ENCODE measurements around the gene PPP1R15A. TPM values are rescaled to one million over a fixed set of nuclear protein-coding genes. Genes with fewer than 3 reads are reported as not detected.
"Not testable (repeated sequence)": the region's sequence is repeated elsewhere in the genome, so short reads cannot be mapped to it uniquely, and the experiment has no call there.

PPP1R15A gene
- 21.6 and 36.4 TPM in 2 replicates for total RNA-seq

DNA sequence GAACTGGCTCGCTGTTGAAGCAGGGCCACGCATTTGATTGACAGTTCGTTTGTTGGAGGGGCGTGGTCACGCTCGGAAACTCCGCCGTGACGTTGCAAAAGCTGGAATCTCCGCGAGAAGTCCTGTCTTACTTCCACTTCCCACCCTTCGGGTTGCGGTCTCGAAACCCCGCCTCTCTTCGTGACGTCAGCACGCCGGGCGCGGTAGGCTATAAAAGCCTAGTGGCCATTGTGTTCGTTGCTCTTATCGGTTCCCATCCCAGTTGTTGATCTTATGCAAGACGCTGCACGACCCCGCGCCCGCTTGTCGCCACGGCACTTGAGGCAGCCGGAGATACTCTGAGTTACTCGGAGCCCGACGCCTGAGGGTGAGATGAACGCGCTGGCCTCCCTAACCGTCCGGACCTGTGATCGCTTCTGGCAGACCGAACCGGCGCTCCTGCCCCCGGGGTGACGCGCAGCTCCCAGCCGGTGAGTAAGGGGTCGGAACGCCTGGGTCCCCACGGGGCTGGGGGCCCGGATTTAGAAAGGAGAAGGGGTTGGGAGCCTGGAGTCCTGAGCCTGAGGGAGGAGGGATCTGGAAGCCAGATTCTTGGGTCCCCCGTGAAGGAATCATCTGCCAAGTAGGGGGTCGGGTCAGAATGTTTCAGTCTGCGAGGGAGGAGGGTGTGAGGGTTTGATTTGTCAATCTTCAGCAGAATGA lies at the start of gene PPP1R15A:
Gene PPP1R15A, plus strand, starts transcription at position 240 of the 702 bp plus-strand sequence. CDS start 813 bp downstream, outside the sequence.
- DNase-seq (ENCODE audit: low read depth in 2 of 2) = peak; percentile 97

DNA sequence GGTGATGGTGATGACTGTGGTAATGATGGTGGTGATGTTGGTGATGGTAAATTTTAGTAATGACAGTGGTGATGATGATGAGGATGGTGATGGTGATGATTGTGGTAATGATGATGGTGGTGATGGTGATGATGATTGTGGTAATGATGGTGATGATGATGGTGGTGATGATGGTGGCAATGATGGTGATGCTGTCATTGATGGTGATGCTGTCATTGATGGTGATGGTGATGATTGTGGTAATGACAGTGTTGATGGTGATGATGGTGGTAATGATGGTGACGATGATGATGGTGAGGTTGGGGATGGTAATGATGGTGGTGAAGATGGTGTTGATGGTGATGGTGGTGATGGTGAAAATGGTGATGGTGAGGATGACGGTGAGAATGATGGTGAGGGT lies 49.7 kb upstream of the PPP1R15A start:
- DNase-seq (ENCODE audit: low read depth in 2 of 2) = no peak

DNA sequence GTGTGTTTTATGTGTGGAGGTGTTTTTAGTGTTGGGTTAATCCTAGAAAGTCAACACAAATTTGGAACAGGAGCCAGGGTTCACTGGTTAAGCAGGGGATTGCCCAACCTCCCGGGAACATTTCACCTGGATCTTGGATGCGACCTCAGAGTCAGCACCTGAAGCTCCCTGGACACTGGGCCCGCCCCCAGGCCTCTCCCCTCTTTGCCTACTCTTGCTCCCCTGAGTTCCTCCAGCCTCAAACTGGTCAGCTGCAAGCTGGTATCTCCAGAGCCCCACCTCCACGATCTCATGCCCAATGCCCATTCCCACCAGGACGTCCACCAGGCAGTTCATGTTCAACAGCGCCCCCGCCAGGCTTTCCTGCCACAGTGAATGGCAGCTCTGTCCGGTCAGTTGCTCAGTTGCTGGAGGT lies 45.6 kb upstream of the PPP1R15A start:
- no peak for DNase-seq (ENCODE audit: low read depth in 2 of 2)

DNA sequence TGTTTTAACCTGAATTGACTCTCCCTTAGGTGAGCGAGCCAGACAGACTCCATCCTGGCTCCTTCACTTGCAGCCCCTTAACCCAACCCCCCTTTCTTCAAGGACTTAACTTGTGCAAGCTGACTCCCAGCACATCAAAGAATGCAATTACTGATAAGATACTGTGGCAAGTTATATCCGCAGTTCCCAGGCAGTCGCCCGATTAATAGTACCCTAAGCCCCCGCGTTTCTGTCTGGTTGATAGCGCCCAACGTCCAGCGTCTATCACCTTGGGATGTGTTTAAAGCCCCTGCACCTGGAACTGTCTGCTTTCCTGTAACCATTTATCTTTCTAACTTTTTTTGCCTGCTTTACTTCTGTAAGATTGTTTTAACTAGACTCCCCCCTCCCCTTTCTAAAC lies 42.1 kb upstream of the PPP1R15A start:
- no peak for DNase-seq (ENCODE audit: low read depth in 2 of 2)

DNA sequence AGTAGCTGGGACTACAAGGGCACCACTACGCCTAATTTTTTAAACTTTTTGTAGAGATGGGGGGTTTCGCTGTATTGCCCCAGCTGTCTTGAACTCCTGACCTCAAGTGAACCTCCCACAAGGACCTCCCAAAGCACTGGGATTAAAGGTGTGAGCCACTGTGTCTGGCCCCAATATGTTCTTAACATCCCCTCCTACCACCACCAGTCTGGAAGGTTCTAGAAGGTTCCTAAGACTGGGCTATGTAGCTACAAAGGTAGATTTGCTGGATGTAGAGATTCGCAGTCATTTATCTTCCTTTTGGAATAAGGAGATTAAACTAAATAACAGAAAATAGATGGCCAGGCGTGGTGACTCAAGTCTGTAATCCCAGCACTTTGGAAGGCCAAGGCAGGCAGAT lies 41.3 kb upstream of the PPP1R15A start:
- no peak for DNase-seq (ENCODE audit: low read depth in 2 of 2)

DNA sequence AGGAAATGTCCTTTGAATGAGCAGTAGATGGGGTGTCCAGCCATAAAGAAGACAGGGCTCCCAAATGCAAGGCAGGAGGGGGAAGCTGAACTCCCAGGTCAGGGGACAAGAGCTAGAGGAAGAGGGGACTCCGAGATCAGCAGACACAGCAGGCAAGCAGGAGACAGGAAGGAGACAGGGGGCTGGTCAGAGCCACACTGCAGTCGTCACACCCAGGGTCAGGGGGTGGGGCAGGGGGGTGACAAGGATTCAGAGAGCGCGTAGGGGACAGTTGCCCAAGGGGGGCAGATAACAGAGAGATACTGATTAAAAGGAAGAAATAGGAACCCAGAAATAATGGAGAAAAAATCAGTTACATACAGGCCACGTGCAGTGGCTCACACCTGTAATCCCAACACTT lies 39.2 kb upstream of the PPP1R15A start:
- no peak for DNase-seq (ENCODE audit: low read depth in 2 of 2)

DNA sequence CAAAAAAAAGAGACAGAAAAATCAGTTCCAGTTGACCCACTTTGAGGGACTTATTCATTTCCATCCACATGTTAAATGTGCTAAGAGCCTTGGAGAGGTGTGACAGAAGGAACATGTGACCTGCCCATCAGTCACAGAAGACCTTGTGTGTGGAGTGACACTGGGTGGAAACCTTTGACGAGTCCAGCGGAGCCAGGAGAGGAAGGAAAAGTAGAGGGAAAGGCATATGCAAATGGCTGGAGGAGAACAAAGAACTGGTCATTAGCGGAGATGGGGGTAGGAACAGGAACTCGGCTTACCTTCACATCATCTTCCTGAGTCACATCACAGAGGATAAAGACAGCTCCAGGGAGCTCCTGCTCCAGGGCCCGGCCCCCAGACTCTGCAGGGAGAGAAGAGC lies 38.2 kb upstream of the PPP1R15A start:
- DNase-seq (ENCODE audit: low read depth in 2 of 2) = no peak

DNA sequence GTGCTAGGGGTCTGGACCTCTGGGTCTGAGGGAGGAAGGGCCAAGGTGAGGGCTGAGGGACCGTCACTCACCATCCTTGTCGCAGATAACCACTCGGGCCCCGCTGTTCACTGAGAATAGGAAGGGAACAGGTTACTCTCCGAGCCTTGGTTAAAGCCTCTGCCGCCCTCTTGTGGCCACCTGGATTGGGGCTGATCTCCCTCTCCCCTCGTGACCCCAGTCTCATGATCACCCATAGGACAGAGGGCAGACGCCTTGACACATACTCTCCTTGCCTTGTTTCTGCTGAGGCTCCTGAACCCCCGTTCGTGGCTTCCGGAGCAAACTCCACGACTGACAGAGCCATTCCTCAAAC lies 36.5 kb upstream of the PPP1R15A start:
- DNase-seq (ENCODE audit: low read depth in 2 of 2) = peak; percentile 70 to 88

DNA sequence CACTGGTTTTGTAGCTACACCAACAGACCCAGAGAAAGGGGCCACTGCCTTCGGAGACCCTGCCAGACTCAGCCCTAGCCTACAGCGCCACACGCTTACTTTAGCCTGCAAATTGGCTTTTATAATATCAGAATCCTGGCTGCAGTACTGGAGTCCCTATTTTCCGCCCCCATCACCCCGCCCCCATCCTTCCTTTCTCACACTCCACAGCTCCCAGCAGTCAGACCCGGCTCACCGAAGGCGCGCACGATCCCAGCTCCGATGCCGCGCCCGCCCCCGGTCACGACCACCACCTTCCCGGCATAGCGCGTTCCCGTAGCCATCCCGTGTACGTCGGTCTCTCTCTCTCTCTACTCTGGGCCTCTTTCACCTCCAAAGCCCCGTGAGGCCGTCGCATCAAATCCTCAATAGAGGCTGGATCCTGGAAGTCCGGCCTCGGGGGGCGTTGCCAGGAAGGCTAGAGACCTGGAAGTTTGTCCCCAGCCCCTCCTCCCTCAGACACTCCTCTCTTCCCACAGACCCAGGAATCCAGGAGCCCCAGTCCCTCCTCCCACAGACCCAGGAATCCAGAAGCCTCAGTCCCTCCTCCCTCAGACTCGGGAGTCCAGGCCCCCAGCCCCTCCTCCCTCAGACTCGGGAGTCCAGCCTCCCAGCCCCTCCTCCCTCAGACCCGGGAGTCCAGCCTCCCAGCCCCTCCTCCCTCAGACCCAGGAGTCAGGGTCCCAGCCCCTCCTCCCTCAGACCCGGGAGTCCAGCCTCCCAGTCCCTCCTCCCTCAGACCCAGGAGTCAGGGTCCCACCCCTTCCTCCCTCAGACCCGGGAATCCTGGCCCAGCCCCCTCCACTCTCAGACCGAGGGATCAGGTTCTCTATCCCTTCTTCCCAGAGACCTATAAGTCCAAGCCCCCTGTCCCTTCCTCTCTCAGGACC lies 35.9 kb upstream of the PPP1R15A start, which contains the start of gene HSD17B14:
Gene HSD17B14, minus strand, starts transcription at position 403 of the 929 bp plus-strand sequence. Its CDS starts 80 bp downstream, at position 323.
- DNase-seq (ENCODE audit: low read depth in 2 of 2) = peak in 1 of 2 donors; percentile 55

DNA sequence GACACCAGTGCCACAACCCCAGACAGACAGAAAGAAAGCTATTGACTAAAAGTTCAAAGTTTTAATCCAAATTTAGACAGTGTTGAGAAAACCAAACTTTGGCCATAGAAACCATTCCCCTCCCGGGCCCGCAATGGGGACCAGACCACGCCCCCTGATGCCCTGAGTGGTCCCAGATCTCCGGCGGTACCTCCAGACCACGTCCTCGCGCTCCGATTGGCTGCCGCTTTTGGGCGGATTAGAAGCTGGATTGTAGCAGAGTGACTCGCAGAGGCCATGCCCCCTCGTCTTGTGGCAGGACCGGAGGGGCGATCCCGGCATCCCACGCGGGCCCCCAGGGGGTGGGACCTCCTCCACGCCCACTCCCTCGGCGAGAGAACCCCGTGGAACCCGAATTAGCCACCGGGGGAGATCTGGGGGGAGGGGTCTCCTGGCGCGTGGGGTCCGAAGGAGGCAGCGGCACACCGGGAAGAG lies 35.1 kb upstream of the PPP1R15A start:
- DNase-seq (ENCODE audit: low read depth in 2 of 2) = peak in 1 of 2 donors; percentile 75

DNA sequence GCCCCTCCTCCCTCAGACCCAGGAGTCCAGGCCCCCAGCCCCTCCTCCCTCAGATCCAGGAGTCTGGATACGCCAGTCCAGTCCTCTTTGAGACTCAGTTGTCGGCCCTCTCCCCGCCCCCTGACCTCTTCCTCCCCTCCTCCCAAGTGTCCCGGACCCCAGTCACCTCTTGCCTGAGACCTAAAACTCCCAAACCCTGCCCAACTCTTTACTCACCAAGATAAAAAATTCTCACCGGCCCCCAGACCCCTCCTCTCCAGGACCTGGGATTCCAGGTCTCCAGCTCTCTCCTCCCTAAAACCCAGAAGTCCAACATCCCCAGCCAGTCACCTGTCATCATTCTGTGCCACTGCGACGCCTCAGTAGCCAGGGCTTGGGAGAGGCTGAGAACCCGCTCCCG lies 34.5 kb upstream of the PPP1R15A start:
- DNase-seq (ENCODE audit: low read depth in 2 of 2) = no peak

DNA sequence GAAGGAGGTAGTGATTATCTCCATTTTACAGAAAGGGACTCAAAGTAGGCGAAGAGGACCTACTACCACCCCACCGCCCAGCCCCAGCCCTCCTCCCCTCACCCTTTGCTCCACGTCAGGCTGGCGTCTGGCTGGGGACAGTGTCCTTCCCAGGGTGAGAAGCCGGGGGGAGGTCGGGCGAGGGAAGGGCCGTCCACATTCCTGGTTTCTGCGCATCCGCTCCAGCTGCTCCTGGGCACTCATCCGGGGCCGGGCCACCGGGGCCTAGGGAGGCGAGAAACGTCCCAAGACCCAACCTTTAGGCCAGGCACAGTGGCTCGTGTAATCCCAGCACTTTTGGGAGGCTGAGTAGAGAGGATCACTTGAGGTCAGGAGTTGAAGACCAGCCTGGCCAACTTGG lies 31.2 kb upstream of the PPP1R15A start:
- DNase-seq (ENCODE audit: low read depth in 2 of 2) = no peak

DNA sequence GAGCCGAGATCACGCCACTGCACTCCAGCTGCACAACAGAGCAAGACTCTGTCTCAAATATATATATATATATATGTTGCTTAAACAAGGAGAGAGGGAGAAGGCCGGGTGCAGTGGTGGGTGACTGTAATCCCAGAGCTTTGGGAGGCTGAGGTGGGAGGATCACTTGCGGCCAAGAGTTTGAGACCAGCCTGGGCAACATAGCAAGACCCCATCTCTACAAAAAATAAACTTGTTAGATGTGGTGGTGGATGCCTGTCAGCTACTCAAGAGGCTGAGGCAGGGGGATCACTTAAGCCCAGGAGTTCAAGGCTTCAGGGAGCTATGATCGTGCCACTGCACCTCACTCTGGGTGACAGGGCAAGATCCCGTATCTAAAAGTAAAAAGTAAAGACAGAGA lies 30.6 kb upstream of the PPP1R15A start:
- no peak for DNase-seq (ENCODE audit: low read depth in 2 of 2)

DNA sequence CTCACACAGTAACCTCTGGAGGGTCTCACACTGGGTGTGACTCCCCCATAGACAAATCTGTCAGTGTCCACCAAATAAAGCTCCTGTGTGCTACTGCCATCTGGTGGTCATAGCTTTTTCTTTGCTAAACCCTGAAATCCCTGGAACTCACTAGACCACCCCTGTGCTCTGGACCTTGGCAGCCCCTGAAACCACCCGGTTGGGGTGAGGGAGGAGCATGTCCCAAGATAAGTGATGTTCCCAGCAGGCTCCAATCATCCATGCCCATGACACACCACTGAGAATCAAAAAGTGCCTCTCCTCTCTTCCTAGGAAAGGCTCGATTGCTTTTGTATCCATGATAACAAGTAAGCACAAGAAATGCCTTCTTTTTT lies 29.4 kb upstream of the PPP1R15A start:
- peak; percentile 50 to 64 for DNase-seq (ENCODE audit: low read depth in 2 of 2)

DNA sequence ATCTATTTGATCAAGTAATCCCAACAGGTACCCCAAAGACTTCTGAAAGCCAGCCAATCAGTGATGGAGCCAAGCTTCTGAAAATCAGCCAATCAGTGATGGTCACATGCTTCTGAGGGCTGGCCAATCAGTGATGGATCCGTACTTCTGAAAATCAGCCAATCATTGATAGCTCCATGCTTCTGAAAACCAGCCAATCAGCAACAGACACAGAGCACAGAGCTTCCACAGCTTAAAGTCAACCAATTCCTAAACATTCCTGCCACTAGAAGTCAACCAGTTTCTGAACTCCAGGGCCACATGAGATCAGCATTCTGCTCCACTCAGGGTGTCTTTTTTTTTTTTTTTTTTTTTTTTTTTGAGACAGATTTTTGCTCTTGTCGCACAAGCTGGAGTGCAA lies 27.7 kb upstream of the PPP1R15A start:
- peak in 1 of 2 donors; percentile 50 for DNase-seq (ENCODE audit: low read depth in 2 of 2)

DNA sequence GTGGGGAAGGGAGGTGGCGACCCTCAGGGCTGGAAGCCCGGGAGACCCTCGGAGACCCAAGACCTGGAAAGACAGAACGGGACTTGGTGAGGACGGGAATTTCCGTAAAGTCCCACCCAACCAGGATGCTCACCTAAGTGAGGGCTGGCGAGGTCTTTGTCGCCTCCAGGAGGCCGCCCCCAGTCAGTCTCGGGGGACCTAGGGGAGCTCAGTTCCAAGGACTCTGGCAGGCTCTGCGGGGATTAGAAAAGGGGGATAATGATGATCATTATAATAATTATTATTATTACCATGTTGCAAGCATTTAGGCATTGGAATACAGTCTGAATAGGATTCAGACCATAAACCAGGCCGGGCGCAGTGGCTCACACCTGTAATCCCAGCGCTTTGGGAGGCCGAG lies 26.8 kb upstream of the PPP1R15A start:
- DNase-seq (ENCODE audit: low read depth in 2 of 2) = no peak

DNA sequence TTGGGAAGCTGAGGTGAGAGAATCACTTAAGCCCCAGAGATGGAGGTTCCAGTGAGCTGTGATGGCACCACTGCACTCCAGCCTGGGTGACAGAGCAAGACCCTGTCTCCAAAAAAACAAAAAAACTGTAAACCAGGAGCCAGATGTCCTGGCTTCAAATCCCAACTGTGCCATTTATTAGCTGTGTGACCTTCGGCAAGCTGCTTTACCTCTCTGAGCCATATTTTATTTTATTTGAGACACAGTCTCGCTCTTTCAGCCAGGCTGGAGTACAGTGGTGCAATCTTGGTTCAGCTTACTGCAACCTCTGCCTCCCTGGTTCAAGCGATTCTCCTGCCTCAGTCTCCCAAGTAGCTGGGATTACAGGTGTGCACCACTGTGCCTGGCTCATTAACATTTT lies 25.6 kb upstream of the PPP1R15A start:
- DNase-seq (ENCODE audit: low read depth in 2 of 2) = not testable (repeated sequence)

DNA sequence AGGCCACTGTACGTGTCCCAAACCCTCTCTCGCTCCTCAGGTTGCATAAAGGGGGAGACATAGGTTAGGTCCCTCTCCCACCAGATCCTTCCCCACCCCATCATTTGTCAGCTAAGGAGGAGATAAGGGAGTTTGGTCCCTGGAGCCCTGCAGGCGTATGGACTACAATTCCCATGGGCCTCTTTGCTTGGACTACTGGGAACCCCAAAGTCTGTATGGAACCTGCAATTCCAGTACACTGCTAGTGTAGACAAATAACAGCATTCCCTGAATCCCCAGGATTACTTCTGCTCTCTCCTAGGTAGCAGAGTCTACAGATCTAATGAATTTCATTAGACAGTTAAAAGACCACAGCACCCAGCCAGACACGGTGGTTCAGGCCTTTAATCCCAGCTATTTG lies 19.9 kb upstream of the PPP1R15A start:
- DNase-seq (ENCODE audit: low read depth in 2 of 2) = no peak

DNA sequence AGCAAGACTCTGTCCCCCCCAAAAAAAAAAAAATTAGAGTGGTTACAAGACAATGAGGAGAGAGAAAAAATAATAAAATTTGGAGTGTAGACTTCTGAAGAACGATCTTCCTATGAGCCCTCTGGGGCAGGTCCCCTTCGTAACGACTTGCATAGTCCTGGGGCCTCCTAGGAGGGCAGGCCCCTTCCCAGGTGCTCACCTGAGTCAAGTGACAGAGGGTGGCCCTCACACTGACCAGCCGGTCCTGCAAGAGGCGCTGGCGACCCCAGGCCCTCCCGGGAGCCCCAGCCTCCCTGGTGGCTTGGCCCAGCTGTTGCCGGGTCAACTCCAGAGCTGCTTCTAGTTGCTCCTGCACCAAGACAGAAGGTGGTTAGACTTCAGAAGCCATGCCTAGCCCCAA lies 18.7 kb upstream of the PPP1R15A start:
- DNase-seq (ENCODE audit: low read depth in 2 of 2) = no peak

DNA sequence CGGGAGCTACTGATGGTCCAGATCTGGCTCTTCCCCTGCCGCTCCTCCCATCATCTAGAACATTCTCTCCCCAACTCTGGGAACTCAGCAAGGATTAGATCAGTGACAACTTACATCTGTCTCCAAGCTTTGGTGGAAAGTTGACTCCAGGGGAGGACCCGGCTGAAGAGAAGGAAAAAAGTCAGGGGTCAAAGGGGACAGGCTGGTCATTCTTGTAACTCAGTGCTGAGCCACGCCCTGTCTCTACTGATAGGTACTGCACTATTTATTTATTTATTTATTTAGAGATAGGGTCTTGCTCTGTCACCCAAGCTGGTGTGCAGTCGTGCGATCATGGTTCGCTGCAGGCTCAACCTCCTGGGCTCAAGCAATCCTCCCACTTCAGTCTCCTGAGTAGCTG lies 18.1 kb upstream of the PPP1R15A start:
- no peak for DNase-seq (ENCODE audit: low read depth in 2 of 2)

DNA sequence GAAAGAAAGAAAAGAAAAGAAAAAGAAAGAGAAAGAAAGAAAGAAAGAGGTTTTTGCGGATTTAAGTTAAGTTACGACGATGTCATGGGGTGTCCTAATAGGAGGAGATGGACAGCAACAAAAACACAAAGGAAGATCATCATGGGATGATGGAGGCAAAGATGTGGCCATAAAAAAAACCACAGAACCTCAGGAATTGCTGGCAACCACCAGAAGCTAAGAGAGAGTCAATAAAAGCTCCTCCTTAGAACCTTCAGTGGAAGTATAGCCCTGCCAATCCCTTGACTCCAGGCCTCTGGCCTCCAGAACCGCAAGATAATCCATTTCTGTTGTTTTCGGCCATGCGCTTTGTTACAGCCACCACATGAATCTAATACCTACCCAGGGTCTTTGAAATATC lies 15.3 kb upstream of the PPP1R15A start:
- DNase-seq (ENCODE audit: low read depth in 2 of 2) = no peak

DNA sequence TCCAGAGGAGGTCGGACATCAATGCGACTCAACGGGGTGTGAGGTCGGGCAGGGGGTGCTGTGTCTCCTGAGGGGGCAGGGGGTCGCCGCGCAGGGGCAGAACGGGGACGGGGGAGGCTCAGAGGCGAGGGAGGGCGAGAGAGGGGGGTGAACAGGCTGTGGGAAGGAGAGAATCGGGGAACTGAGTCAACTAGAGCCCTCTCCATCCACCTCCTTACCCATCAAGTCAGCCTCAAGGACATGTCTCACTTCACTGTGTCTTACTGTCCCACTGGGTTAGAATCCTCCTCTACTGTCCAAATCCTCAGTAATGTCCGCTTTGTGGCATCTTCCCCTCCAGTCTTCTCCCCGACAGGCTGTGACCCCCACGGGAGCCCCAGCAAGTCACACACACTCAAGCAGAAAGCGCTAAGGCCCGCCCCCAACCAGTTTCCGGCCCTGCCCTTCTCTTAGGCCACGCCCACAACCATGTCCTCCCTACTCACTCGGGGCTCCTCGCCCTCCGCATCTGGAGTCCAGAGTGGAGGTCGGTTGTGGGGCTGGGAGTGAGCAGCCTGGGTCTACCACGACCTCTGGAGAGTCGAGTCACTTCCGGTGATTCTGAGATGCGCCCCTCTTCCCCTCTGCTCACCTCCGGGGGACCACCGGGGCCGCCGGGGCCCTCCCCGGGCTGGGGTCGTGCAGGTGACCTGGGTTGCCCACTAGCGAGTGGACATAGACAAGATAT lies 13.1 kb upstream of the PPP1R15A start:
- DNase-seq (ENCODE audit: low read depth in 2 of 2) = no peak
